Motor neuron (in vitro differentiated cells): ENCODE data around the gene PDYN. TPM values are rescaled to one million over a fixed set of nuclear protein-coding genes. Genes with fewer than 3 reads are reported as not detected.

ENCODE experiments used
- ATAC-seq, 8 experiments: fragments of 200-7000 bp; cut with Tn5 transposase; replicated peaks in 6 of 8; 2 replicates each; pipeline ENCODE4 v1.8.0; 2021; ENCODE audit warnings: mild to moderate bottlenecking in 8 of 8, moderate library complexity in 8 of 8
- H3K27ac ChIP-seq, 2 donors: fragments of 250-450 bp; sonication (Bioruptor Pico); 2 replicates each; pipeline ENCODE4 v1.9.0; 2021; ENCODE audit warnings: antibody characterized with exemption in 2 of 2, mild to moderate bottlenecking in 2 of 2, moderate library complexity in 1 of 2
- H3K4me1 ChIP-seq, 2 donors: fragments of 250-450 bp; sonication (Bioruptor Pico); replicated peaks in 1 of 2; 2 replicates each; pipeline ENCODE4 v1.6.1; 2021; ENCODE audit warnings: antibody characterized with exemption in 2 of 2, mild to moderate bottlenecking in 2 of 2, moderate library complexity in 1 of 2
- H3K4me3 ChIP-seq, 5 donors: fragments of 250-450 bp; sonication (Bioruptor Pico); 2 replicates each; pipeline ENCODE4 v1.9.0; 2021; ENCODE audit warnings: antibody characterized with exemption in 5 of 5, mild to moderate bottlenecking in 5 of 5, moderate library complexity in 4 of 5
- WGBS, 10 experiments: fragments of 450-650 bp; shearing (Covaris generic); methylation state at CpG; one replicate each; pipeline ENCODE4 v1.0.0; 2022; 5-methylcytosine and 5-hydroxymethylcytosine counted together
- in situ Hi-C, 9 experiments: fragments of 400-800 bp; cut with MboI; loops; one replicate each; pipeline ENCODE4 v1.15.0; 2021; ENCODE audit warnings: low sequenced_read_pairs in 9 of 9, low pct_unique_long_range_greater_than_20kb in 2 of 9; ENCODE audit not compliant: unreplicated experiment in 9 of 9
- total RNA-seq, 8 experiments: library from RNA; unstranded; fragments of 300-600 nt; gene quantifications; 2 replicates each; pipeline versions ENCODE4 v1.2.3 to v1.2.4, GENCODE V29; 2022

PDYN gene
- total RNA-seq, 8 experiments from 2014 or later, result 0.09 to 0.10 (median 0.09) TPM; not detected in 5

DNA sequence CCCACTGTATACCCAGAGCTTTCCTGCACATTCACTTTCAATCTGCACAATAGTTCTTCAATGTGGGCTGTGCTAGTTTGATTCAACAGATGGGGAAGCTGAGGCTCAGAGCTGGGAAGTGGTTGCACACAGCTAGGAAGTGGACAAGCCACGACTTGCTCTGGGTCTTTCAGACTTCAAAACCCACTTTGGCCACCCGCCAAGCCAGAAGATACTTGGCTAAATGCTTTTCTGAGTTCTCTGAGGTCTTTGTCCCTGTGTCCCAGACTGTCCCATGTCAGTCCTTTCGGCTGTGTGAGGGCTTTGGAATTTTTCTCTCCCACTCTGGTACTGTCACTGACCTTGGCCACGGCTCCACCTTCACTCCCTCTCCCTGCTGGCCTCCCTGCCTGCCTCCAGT is 10.6 kb downstream of the PDYN start:
- Histone ChIP-seq H3K4me1 (no peaks in the 10 kb centered on the region), H3K4me3 (no peak overlapping the region), H3K27ac (no peak overlapping the region)
- ATAC-seq, result no peak
- in situ Hi-C loops, result loop anchor here in 3 of 9 experiments (25.0 kb wide), 1 partner anchor 179 kb away; no protein-coding TSS in a partner anchor
- WGBS, 10 experiments, result 8 to 83% (median 35%) methylated on average over 1 to 4 of the region's 4 CpGs; no CpG with 5 or more reads in 4 of the 10 experiments

DNA sequence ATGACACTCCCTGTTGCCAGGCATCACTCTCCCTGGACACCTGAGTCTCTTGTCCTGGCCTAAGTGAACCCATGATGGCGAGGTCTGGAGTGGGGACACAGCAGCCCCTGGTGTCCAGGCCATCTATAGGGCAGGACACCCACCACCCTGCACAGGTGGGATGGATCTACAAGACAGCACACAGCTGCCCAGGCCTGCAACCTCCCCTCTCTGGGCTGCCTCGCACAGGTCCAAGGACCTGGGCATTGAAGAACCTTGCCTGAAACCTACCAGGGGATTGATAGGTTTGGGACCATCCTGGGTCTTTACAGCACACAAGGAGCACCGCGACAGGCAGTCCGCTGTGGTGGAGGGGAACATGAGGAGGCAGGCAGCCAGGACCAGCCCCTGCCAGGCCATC is 11.2 kb downstream of the PDYN start:
- Histone ChIP-seq H3K4me3 (no peak overlapping the region), H3K27ac (no peak overlapping the region), H3K4me1 (no peaks in the 10 kb centered on the region)
- in situ Hi-C loops, result loop anchor here in 3 of 9 experiments (25.0 kb wide), 1 partner anchor 180 kb away; no protein-coding TSS in a partner anchor
- ATAC-seq, result no peak
- WGBS, 10 experiments, result 0 to 92% (median 67%) methylated on average over 1 to 5 of the region's 5 CpGs; no CpG with 5 or more reads in 6 of the 10 experiments

DNA sequence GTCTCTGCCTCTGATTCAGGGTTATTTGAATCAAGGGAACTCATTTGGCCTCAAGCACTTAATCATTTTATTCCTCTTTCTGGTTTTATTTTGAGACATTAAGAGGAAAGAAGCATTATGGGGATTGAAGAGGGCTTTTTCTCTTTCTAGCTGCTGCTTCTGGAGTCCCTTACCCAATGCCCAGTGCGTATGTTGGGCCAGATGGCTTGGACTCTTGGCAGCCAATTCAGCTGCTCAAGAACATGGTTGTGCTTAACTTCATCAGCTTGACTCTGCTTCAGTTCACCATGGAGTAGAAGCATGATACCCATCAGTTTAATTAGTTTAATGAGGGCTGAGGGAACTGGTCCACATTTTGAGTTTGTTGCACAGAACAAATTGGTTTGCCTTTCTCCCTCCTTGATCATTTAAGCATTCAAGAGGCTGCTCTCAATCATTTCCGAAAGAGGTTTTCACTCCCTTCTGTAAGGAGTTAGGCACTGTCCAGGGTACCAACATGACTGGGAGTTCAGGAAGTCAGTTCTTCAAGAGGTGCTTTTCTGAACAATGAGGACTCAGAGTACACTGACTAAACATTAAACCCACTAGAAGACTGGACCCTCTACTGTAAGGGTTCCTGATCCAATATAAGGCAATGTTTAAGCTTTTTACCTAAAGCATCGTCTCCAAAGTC is 14.6 kb downstream of the PDYN start:
- in situ Hi-C loops, result loop anchor here in 4 of 9 experiments (10.0 to 25.0 kb wide), 2 partner anchors 116 to 183 kb away; no protein-coding TSS in a partner anchor
- 0 to 73% (median 30%) methylated on average over 1 to 3 of the region's 3 CpGs; no CpG with 5 or more reads in 2 of the 10 experiments for WGBS, 10 experiments
- Histone ChIP-seq H3K4me1 (peaks cover 0 to 2% of the 10 kb centered on the region in 2 donors), H3K27ac (no peak overlapping the region), H3K4me3 (no peak overlapping the region)
- no peak for ATAC-seq

DNA sequence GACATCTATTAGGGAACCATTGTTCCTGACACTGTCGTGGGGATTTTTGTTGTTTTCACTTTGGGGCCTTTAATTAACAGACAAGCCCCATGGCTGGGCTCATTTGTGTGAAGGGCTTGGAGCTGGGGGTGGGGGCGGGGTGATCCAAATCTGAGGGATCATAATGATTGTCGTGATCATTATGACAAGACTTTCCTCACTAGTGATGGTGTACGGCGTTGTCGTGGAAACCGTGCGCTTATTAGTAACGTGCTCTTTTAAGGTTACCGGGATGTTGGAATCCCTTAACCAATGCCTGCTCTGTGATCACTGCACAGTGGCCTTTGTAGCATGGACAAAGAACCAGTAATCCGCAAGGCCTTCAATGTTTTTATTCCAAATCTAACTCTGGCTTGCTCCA is 18.6 kb downstream of the PDYN start:
- ATAC-seq, result peak in 1 of 8 experiments; percentile 43
- H3K27ac ChIP-seq, result no peak overlapping the region
- no peak overlapping the region for H3K4me3 ChIP-seq
- WGBS, 10 experiments, result 20 to 78% (median 48%) methylated on average over 1 to 9 of the region's 11 CpGs; no CpG with 5 or more reads in 6 of the 10 experiments
- in situ Hi-C loops, result loop anchor here in 4 of 9 experiments (10.0 to 25.0 kb wide), 2 partner anchors 120 to 187 kb away; no protein-coding TSS in a partner anchor
- peaks cover 0 to 2% of the 10 kb centered on the region in 2 donors for H3K4me1 ChIP-seq

DNA sequence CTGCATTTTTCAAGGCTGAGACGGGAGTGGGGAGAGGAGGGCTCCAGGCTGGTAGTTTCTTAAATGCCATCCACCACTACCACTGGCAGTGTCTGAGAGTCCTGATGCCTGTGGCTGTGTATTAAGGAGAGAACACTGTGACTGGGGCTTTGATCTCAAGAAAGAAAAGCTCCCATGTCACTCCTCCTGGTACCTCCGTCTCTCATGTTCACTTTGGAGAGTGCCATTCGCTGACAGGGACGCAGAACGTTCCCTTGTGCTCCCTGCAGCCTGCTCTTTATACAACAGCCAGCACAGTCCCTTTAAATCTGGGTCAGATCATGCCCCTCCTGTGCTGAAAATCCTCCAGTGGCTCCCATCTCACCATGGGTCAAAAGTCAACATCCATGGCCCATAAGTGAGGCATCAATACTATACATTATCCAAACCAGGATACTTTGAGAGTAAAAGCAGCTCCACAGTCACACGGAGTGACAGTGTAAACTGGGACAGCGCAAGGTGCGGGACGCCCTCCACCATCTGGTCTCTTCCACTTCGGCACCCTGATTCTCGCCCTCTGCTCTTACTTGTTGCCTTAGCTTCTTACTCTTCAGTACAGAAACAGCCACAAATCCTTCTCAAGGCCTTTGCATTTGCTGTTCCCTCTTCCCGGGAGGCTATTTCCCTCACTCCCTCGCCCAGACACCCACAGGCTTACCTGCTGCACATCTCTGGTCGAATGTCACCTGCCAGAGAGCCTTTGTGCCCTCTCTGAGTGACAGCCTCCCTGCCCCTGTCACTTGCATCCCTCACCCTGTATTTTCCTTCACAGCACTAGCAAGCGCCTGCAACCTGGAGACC is 20.0 kb downstream of the PDYN start:
- no peak overlapping the region for H3K27ac ChIP-seq
- ATAC-seq, result no peak
- H3K4me3 ChIP-seq, result no peak overlapping the region
- WGBS, 10 experiments, result 0 to 90% (median 71%) methylated on average over 1 to 15 of the region's 15 CpGs; no CpG with 5 or more reads in 1 of the 10 experiments
- in situ Hi-C loops, result loop anchor here in 2 of 9 experiments (10.0 to 25.0 kb wide), 3 partner anchors 121 to 488 kb away; partner anchors contain the start of gene SNRPB (in 1 of the 2)
- peaks cover 0 to 2% of the 10 kb centered on the region in 2 donors for H3K4me1 ChIP-seq

DNA sequence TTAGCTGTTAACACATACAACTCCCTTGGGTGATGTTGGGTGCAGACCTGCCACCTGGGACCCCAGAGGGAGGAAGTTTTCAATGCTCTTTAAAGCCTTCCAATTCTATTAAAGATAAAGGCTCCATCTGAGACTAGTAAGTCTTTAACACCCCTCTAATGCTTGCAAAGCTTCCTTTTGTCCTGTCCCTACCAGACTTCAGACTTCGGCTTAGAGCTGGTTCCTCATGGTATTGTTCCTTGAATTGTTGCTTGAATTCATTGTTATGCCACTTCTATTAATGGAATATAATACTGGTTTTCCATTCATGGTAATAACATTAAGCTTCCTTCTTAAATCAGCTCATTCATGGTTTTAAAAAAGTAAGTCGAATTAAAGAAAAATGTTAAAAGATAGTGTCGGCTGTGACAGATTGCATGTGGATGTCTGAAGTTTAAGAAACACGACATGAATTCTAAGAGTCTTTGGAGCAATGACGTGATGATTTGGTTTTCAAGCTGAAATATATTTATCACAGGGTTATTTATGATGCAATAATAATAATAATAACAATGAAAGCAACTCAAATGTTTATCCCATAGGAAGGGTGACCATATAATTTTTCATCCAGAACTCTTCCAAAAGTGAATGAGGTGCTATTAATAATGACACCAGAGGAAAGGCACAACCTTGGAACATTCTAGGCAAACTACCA is 21.8 kb downstream of the PDYN start:
- no peak overlapping the region for H3K27ac ChIP-seq
- no peak for ATAC-seq
- in situ Hi-C loops, result loop anchor here in 2 of 9 experiments (10.0 to 25.0 kb wide), 3 partner anchors 123 to 490 kb away; partner anchors contain the start of gene SNRPB (in 1 of the 2)
- no peak overlapping the region for H3K4me3 ChIP-seq
- H3K4me1 ChIP-seq, result peaks cover 0 to 2% of the 10 kb centered on the region in 2 donors
- 11 to 89% (median 62%) methylated on average over 1 to 5 of the region's 5 CpGs; no CpG with 5 or more reads in 1 of the 10 experiments for WGBS, 10 experiments

DNA sequence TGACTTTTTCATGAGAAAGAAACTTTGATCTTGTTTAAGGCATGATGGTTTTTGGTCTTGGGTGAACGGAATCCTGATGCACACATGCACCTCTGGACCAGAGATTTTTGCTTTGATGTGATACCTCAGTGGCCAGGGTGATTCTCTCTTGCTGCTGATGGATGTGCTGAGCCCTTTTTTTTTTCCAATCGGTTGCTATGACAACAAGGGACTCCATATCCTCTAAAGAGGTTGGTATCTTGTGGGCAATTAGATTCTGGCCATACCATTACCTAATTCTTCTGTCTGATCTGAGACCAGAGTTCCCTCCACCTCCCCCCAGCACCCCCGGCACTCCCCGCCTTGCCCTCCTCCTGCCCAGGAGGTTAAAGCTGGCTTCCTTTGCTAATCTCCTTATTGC is 24.9 kb downstream of the PDYN start:
- ATAC-seq, result peak in 3 of 8 experiments; percentile 27 to 58 (median 50)
- no peak overlapping the region for H3K27ac ChIP-seq
- 40 to 100% (median 71%) methylated on average over 1 to 3 of the region's 4 CpGs; no CpG with 5 or more reads in 5 of the 10 experiments for WGBS, 10 experiments
- in situ Hi-C loops, result loop anchor here in 2 of 9 experiments (25.0 kb wide), 2 partner anchors 193 to 493 kb away; partner anchors contain the start of gene SNRPB (in 1 of the 2)
- H3K4me1 ChIP-seq, result peaks cover 0 to 6% of the 10 kb centered on the region in 2 donors
- no peak overlapping the region for H3K4me3 ChIP-seq

DNA sequence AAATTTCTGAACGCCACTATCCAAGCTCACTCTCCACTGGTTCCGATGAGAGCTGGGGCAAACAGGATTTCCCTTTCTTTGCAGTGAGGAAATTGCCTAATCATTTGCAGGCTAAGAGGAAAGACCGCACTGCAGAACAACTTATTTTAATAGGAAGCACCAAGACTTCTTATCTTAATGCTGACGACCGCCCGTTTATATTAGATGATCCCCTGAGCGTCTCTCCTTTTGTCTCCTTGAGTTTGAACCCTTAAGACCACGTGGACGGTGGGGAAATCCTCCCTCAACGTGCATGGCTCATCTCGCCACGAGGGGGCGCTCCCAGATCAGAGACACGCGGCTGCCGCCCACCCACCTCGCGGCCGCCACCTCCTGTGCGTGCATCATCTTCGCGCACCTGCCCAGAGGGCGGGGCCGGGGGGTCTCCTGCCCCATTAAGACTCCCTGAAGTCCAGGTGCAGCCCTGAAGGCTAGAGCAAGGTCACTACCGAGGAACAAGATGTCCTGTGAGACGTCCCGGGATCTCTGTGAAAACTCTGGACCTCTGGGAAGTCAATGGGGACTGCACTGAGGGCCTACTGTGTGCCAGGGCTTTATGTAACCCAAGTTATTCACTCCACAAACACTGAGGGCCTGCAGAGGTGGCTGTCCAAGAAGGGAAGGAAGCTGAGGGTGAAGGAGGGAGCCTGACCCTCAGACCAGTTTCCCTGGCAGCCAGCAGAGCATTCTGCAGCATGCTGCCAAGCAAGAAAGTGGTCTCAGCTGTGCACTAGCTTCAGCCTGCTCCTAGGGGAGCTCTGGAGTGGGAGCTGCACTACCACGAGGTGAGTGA is 28.1 kb downstream of the PDYN start:
- no peak overlapping the region for H3K4me3 ChIP-seq
- in situ Hi-C loops, result loop anchor here in 2 of 9 experiments (25.0 kb wide), 2 partner anchors 197 to 497 kb away; partner anchors contain the start of gene SNRPB (in 1 of the 2)

DNA sequence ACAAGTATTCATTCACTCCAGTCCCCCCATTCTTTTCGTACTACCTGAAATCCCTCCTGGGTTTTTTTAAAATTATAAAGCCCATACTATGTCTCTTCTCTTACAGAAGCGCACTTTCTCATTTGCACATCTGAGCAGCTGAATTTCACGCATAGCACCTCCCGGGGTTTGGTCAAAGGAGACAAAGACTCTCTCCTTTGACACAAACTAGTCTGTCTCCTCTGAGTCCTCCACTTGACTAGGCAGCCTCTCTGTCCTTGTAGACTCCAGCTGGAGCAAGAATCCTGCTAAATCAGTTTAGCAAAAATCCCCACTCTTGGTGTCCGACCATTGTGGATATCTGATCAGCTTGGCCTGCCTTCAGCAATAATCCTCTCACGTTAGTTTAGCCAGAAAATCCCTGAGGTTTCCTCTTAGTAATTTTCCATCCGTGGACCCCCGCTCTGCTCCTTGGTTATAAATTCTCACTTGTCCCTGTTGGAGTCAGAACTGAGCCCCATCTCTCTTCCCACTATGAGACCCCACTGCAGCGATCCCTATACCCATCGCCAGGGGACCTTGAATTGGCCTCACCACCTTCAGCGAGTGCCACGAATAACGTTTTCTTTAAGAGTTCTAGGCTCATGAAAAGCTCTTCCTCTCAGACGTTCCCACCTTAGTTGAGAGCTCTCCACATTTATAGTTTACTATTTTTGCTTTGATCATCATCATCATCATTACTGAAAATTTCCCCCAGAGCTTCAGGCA is 29.0 kb downstream of the PDYN start:
- Histone ChIP-seq H3K27ac (no peak overlapping the region), H3K4me1 (peaks cover 0 to 6% of the 10 kb centered on the region in 2 donors), H3K4me3 (no peak overlapping the region)
- peak in 2 of 8 experiments; percentile 10 to 21 for ATAC-seq
- 21 to 100% (median 70%) methylated on average over 1 to 13 of the region's 14 CpGs; no CpG with 5 or more reads in 1 of the 10 experiments for WGBS, 10 experiments
- in situ Hi-C loops, result loop anchor here in 2 of 9 experiments (25.0 kb wide), 2 partner anchors 197 to 497 kb away; partner anchors contain the start of gene SNRPB (in 1 of the 2)

More for the DNA sequence above, 28.1 kb downstream of the PDYN start:
- ATAC-seq, result peak; percentile 54 to 92 (median 76)
- peaks cover 0 to 6% of the 10 kb centered on the region in 2 donors for H3K4me1 ChIP-seq
- H3K27ac ChIP-seq, result no peak overlapping the region
- WGBS, 10 experiments, result 0 to 80% (median 14%) methylated on average over 1 to 25 of the region's 28 CpGs

DNA sequence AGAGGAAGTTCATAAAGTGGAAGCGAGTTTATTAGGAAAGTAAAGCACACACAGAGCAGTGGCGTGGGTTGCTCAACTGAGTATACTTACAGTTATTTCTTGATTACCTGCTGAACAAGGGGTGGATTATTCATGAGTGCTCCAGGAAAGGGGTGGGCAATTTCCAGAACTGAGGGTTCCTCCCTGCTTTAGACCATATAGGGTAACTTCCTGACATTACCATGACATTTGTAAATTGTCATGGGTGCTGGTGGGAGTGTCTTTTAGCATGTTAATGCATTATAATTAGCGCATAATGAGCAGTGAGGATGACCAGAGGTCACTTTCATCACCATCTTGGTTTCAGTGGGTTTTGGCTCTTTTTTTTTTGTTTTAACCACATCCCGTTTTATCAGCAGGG is 29.8 kb downstream of the PDYN start:
- in situ Hi-C loops, result loop anchor here in 2 of 9 experiments (25.0 kb wide), 2 partner anchors 198 to 498 kb away; partner anchors contain the start of gene SNRPB (in 1 of the 2)
- no peak overlapping the region for H3K27ac ChIP-seq

More for the DNA sequence above, 29.8 kb downstream of the PDYN start:
- Histone ChIP-seq H3K4me1 (peaks cover 0 to 6% of the 10 kb centered on the region in 2 donors), H3K4me3 (no peak overlapping the region)
- 75 to 100% (median 86%) methylated on average over 1 to 4 of the region's 4 CpGs; no CpG with 5 or more reads in 1 of the 10 experiments for WGBS, 10 experiments
- peak in 3 of 8 experiments; percentile 49 to 74 (median 61) for ATAC-seq
